GM19467 (cell line): ENCODE data around the gene TBC1D17.

Source experiments
- ATAC-seq: cut with Tn5 transposase; IDR thresholded peaks from one replicate; pipeline ENCODE4 v1.9.1; 2021; ENCODE audit warnings: mild to moderate bottlenecking, moderate library complexity; ENCODE audit not compliant: unreplicated experiment

The TBC1D17 gene

DNA sequence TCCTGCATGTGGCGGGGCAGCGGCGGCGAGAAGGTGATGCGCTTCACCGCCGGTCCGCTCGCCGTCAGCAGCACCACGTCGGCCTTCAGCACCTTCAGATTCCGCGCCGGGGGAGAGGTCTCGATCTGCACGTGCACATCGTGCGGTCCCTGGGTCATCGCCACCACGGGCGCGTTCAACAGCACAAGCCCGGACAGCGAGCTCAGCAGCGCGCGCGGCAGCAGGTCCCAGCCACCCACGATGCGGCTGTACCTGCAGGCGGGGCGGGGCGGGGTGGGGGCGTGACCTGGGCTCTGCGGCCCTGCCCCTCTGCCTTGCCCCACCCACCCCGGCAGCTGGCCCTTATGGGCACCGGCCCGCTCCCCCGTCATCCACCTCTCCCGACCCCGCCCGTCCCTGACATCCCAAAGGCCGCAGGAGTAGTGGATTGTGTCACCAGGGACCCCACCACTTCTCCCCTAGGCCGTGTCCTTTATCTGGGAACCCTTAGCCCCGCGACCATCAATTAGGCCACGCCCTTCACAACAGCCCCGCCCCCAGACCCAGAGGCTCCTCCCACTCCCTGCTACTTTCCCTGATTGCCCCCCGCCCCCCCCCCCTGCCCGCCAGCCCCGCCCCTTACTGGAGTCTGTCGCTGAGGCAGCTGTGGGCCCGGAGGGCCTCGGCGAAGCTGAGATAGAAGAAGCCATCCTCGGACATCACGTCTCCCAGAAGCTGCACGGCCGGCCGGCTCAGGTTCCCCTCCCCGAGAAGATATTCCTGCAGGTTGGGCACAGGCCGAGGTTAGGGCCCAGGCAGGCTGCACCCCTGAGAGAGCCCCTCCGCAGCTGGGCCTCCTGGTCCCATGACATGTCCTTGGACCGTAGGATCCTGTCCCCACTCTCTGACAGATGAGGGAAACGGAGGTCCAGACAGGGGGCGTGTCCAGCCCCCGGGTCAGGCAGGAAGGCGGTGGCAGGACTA, 13.1 kb downstream of the TBC1D17 start:
- ATAC-seq: no peak

DNA sequence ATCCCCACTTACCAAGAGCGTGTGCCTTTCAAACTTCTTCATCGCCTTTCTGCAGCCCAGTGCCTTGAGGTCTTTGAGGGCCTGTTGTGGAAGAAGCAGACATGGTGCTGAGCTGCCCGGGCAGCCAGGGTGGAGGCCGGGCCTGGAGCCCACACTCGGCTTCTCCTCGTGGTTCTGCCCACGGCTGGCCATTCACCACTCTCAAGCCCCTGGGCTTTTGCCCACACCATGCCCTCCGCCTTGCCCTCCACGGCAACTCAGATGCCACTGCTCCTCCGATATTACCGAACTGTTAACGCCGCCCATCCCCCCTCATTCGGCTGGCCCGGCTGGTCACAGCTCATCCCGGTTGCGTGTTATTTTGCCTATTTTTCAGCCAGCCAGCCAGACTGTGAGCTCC, 13.9 kb downstream of the TBC1D17 start:
- ATAC-seq: no peak

DNA sequence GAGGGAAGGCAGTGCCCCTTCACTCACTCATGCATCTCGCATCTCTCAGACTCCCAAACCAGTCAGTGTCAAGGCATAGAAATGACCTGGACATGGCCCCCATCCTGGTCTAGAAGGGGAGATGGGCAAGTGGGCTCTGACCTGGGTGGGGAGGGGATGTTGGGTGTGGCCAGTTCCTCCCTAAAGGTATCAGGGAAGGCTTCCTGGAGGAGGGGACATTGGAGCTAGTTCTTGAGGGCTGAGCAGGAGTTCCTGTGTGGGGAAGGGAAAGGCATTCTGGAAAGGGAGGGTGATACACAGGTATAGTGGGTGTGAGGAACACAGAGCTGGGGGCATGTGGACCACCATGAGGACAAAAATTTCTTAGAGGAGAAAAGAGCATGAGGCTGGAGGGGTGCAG, 15.2 kb downstream of the TBC1D17 start:
- ATAC-seq: no peak

DNA sequence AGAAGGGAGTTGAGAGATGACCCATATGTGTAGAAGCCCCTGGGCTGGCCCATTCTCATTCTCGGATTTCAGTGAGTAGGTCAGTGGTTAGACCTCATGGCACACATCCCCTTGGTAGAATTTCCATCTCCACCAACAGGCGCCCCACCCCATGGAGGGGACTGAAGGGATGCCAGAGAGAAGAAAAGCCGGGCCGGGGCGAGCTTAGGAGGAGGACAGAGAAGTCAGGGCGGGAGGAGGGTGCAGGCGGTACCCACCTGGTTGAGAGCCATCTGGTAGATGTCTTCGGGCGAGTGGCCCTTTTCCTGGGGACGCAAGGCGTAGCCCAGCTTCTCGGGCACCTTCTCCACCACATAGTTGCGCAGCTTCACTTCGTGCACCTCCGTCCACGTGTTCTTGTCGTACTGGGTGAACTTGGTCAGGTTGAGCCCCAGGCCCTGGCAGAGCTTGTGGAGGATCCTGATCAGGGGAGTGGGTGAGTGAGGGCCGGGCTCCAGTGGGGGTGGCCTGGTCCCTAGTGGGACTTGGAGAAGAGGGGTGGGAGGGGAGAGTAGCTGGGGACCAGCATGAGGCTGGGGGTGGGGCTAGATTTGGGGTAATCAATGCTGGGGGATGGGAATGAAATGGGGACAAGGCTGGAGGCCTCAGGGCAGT, 16.6 kb downstream of the TBC1D17 start:
- no peak for ATAC-seq

DNA sequence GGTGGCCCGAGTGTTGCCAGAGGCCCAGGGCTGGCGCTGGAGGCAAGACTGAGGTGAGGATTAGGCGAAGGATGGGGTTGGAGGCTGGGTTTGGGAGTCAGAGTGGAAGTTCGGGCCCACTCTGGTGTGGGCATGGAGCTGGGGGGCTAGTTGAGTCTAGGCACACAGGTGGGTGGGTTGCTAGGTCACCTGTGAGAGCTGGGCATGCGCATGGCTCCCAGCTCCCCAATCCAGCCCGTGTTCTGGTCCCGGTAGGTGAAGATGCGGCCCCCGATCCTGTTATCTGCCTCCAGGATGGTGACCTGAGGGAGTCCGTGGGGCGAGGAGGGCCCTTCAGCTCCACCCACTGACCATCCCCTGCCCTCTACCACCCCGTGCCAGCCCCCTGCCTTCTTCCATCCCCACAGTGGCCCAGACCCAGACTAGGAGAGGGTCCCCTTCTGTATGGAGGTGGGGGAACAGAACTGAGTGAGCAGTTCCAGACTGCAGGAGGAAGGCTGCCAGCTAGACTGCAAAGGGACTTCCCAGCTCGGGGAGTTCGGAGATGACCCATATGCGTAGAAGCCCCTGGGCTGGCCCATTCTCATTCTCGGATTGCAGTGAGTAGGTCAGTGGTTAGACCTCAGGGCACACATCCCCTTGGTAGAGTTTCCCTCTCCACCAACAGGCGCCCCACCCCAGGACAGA, 17.5 kb downstream of the TBC1D17 start:
- ATAC-seq: no peak

DNA sequence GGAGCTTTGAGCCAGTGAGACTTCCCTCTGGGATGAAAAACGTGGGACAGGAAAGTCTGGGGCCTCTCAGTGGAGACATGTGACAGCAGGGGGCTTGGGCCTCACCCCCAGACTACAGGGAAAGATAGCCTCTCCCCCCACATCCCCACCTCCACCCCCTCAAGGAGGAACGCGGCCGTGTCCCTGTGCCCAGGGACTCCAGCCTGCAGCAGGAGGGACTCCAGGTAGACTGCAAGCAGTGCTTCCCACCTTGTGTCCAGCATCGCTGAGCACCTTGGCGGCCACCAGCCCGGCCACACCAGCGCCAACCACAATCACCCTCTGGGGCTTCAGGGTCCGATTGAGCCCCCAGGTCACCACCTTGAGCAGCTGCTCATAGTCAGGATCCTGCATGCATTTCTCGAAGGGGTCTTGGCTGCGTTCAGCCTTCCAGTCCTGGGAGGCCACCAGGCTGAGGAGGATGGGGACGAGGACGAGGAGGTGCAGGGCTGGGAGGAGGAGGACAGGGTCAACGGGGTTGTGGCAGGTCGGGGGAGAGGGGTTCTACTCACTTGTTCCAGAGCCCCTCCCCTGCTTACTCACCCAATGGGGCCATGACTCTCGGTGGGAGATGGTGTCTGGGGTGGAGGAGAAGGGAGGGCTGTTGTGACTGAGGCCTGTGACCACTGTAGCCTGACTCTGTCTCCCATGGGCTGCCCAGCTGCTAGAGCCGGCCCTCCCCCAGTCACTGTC, 18.2 kb downstream of the TBC1D17 start:
- no peak for ATAC-seq

DNA sequence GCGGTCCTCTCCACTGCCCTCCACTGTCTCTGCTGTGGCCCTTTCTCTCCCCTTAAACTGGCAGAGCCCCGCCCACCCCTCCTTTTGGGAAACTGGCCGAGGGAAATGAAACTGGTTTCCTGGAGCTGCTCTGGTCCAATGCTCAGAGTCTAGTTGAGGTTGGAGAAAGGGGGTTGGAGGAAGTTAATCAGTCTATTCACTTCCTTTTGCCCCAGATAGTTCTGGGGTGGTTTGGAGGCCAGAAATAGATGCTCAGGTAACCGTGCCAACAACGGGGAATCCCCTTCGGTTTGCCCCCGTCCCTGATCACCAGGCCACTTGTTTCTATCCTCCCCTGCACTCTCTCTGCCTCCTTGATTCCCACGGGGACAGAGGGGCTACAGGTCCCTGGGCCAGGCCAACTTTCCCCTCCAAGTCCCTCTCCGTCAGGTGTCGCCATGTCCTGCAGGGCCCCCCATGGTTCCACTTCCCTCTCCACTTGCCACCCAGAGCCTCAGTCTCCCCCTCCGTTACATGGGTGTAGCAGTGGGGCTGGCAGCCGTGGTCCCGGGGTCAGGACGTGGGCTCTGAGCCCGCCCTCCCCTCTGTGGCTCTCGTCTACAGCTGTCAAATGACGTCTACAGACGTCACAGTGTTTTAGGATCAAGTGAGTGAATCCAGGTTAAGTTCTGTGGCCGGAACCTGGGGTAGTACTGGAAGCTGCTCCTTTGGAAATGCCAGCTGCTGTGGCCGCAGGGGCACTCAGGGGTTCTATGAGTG, 19.5 kb downstream of the TBC1D17 start, which contains the start of gene IL4I1:
Gene IL4I1, minus strand, starts transcription at position 25 of the 759 bp plus-strand sequence. CDS start 727 bp downstream, outside the sequence.
- peak; percentile 52 for ATAC-seq

DNA sequence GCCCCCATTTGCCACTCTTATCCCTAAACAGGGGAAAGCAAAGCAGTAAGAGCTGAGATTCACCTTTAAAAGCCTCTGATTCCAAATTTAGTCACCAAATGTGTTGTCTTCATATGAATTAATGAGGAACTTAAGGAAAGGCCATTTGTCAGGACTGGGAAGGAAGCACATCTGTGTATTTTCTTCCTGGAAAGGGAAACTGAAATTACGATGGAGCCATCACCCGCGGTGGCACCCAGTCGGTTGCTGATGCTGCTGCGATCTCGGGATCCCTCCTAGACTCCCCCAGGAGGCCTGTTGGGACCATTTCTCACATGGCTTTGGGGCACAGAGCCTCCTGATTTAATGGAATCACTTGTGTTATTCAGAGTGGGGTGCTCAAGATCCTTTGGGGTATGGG, 26.6 kb downstream of the TBC1D17 start:
- ATAC-seq: no peak

DNA sequence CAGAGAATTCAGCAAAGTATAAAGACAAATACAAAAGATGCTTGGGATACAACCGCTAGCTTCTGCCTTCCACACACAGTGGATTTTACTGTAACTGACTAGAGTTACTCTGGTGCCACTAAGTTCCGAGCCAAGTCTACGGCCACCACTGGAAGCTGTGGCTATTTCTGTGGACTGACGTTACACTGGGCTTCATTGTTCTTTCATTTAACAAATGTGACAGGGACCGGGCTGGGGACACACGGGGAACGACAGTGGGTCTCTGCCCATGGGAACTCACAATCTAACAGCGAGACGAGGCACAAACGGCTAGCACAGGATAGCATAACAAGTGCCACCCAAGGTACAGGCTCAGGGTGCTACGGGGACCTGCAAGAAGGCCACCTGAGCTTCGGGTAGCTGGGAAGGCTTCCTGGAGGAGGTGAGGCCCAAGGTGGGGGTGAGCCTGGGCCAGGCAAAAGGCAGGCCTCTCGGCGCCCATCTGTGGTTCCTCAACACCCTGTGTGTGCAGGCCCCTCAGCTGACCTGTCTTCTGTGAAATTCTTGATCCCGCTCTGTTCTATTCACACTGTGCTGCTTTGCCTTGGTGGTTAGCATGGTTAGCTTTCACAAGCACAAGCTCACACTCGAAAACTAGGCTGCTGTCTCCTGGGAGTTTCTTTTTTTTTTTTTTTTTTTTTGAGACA, 29.5 kb downstream of the TBC1D17 start:
- ATAC-seq: no peak

DNA sequence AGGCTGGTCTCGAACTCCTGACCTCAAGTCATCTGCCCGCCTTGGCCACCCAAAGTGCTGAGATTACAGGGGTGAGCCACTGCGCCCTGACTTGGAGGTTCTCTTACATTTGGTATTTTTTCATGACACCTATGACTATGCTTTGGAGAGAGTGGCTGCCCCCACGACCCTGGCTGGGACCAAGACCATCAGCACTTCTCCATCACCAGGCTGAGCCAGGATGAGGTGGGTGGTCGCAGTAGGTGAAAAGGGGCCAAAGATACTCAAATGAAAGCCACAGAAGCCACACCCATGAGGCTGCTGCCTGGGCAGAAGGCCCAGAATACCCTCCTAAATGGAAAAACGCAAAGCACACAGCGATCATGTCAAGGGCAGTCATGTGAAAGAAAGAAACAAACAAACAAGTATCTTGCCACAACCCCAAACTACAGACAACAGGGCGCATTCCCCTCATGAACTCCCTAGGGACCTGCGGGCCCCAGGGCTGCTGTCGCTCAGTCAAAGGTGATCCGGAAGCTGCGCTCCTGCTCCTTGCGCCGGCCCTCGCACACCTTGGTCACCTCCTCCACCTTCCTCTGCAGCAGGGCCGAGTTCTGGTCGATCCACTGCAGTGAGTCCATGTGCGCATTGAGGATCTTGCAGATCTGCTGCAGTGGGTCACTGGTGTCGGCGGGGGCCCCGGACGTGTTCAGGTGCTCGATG, 30.4 kb downstream of the TBC1D17 start:
- no peak for ATAC-seq

DNA sequence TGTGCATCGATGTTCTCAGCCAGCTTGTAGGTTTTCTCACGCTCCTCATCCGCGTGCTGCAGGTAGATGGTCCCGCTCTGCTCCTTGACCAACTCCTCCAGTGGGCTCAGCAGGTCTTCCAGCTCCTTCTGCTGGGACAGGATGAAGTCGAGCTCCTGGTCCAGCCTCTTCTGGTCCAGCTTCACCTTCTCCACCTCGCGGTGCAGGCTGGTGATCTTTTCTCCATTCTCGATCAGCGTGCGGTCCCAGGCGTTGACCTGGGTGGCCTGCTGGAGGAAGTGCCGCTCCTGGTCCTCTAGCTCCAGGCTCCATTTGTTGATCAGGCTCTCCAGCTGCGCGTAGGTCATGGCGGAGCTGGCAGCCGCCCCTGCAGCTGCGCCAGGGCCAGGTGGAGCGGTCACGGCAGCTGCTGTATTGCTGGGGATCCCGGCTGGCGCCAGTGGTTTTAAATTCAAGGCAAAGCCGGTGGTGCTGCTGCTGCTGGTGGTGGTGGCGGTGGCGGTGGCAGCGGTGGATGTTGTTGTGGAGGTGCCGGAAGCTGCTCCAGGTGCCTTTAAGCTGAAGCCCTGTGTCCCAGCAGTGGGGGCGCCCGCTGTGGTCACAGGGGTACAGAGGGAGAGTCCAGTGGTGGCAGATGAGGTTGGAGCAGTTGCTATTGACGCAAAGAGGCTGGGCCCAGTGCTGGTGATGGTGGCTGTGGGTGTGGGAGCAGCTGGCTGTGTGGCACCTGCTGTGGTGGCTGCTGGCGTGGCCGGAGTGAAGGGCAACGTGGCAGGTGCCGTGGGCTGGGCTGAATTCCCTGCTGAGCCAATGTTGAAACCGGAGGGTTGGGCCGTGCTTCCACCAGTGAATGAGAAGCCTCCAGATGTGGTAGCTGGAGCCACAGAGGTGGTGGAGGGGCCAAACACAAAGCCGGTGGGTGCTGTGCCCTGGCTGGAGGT, 31.2 kb downstream of the TBC1D17 start:
- ATAC-seq: no peak

DNA sequence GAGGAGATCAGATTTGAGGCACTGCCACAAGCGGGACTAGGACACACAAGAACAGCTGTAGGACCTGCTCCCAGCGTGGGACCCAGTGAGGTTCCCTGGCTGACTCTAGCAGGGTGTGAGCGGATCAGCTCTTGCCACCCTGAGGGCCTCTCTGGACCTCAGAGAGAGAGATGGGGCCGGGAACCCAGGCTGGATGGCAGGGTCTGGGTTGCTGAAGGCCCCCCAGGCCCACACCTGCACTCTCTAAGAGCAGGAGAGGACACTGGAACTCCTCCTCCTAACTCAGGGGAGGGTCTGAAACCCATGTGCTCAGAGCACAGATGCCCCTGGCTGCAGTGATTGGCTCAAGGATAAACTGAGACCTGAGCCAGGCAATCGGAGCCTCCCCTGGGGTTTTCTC, 32.7 kb downstream of the TBC1D17 start:
- ATAC-seq: no peak

DNA sequence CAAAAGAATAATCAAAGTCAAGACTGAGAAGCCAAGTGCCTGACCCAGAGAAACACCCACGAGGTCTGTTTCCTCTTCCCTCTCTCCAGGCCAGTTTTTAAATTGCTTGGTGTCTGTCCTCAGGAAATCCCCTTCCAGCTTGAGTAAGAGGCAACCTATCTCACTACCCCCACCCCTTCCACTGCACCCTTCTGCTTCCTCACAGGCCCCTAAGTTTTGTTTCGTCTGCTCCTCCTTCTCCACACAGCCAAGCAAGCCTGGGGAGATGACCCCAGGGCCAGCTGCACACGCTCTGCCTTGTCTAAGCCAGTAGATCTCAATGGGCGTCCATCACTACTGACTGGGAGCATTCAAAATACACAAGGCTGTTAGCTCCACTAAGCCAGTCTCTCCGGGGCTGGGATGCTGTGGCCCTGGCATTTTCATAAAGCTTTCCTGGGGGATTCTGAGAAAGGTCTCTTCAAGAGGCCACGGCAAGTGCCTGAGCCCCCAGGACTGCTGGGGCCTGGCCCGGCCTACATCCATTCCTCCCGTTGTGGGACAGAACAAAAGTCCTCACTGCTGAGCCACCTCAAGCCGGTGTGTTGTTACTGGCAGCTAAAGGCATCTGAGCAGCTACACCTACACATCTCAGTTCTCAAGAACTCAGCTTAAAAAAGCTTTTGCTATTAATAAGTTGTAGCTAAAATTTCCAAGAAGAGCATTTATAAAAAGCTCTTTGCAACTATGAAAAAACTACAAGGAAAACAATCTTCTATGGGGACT, 34.1 kb downstream of the TBC1D17 start:
- no peak for ATAC-seq

DNA sequence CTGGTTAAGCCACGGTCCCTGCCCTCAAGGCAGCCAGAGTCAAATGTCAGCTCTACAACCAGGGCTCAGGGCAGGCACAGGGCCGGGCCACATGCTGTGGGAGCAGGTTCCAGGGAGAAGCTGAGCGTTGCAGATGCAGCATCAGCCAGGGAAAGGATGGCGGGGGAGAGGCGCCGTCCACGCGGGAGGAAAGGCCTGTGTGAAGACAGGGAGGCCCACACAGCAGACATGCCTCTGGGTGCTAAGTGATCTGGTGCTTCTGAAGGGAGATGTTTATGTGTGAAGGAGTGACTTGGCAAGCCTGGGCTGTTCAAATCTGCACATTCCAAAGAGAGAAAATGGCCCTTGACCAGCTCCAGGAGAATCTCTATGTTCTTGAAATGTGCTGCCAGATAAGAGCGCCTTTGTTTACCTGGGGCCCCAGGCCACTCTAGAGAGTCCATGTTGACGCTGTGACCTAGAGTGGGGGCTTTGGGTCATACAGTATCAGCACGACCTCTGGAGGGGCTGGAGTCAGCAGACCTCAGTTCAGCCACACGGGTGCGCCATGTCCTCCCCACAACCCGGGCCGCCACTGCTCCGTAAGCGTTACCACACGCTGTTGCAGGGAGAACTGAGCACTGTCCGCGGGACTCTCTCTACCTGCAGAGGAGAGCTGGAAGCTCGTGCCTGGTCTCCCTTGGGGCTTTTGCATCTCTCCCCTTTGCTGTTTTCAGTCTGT, 35.6 kb downstream of the TBC1D17 start:
- no peak for ATAC-seq

DNA sequence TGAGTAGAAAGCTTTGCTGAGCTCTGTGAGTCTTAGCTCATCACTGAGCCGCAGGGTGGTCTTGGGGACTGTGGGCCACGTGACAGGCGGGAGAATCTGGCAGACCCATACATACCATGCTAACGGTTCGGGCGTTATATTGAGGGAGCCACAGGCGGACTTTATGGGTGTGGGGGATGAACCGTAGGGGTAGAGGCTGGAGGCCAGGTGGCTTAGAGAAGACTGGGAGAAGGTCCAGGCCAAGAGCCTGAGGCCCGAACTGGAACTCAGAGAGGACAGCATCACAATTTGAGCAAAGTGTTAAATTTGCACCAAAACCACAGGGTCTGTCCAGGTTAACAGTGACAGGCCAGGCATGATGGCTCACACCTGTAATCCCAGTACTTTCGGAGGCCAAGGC, 36.2 kb downstream of the TBC1D17 start:
- no peak for ATAC-seq

DNA sequence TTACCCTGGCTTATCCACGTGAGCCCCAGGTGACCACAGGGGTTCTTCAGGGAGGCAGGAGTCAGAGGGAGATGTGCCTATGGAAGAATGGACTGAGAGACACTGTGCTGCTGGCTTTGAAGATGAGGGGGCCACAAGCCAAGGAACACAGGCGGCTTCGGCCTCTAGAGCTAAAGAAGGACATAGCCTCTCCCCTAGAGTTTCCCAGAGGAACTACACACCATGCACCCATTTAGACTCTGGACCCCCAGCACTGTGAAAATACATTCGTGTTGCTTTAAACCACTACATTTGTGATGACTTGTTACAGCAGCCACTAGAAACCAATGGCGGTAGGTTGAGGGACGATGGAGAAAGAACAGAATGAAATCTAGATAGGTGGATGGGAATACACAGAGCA, 37.8 kb downstream of the TBC1D17 start:
- no peak for ATAC-seq
